IPS-18c (cell line): ENCODE measurements around the gene THBS2.
"Not testable (repeated sequence)": the region's sequence is repeated elsewhere in the genome, so short reads cannot be mapped to it uniquely, and the experiment has no call there.

Source experiments
- H3K4me3 ChIP-seq: 2 replicates; pipeline ENCODE4 v1.7.0; 2013; ENCODE audit warnings: low read depth, mild to moderate bottlenecking, low read length, moderate library complexity; ENCODE audit not compliant: insufficient read depth
- H3K9me3 ChIP-seq: one replicate; pipeline ENCODE4 v1.6.1; 2013; ENCODE audit warnings: mild to moderate bottlenecking, low read length, moderate library complexity; ENCODE audit not compliant: control insufficient read depth, insufficient read depth

Gene THBS2

GRCh38 chr6:169225887-169226286, 27.8 kb downstream of the THBS2 start:
- Histone ChIP-seq H3K9me3 (peaks cover 2% of the 10 kb centered on the region), H3K4me3 (no peak overlapping the region)

- H3K4me3 ChIP-seq, result no peak overlapping the region
- H3K9me3 ChIP-seq, result peaks cover 2% of the 10 kb centered on the region
Measured at GRCh38 chr6:169225131-169225576, 28.5 kb downstream of the THBS2 start.

GRCh38 chr6:169224716-169225115, 28.9 kb downstream of the THBS2 start:
- H3K9me3 ChIP-seq, result peaks cover 2% of the 10 kb centered on the region
- H3K4me3 ChIP-seq, result no peak overlapping the region

- H3K4me3 ChIP-seq, result no peak overlapping the region
- H3K9me3 ChIP-seq, result peaks cover 2% of the 10 kb centered on the region
Measured at GRCh38 chr6:169224185-169224695, 29.4 kb downstream of the THBS2 start.

GRCh38 chr6:169223006-169223405, 30.6 kb downstream of the THBS2 start:
- H3K9me3 ChIP-seq, result peaks cover 2% of the 10 kb centered on the region
- H3K4me3 ChIP-seq, result no peak overlapping the region

GRCh38 chr6:169222126-169222525, 31.5 kb downstream of the THBS2 start:
- H3K4me3 ChIP-seq, result no peak overlapping the region; the same call in 1 of the 2 replicates
- no peaks in the 10 kb centered on the region for H3K9me3 ChIP-seq

GRCh38 chr6:169221264-169221663, 32.4 kb downstream of the THBS2 start:
- H3K4me3 ChIP-seq, result no peak overlapping the region
- no peaks in the 10 kb centered on the region for H3K9me3 ChIP-seq

- no peak overlapping the region for H3K4me3 ChIP-seq
- no peaks in the 10 kb centered on the region for H3K9me3 ChIP-seq
Measured at GRCh38 chr6:169220068-169220964, 33.3 kb downstream of the THBS2 start.

- no peak overlapping the region for H3K4me3 ChIP-seq
Measured at GRCh38 chr6:169217972-169218371, 35.7 kb downstream of the THBS2 start.

GRCh38 chr6:169216830-169217229, 36.8 kb downstream of the THBS2 start:
- H3K4me3 ChIP-seq, result no peak overlapping the region
- H3K9me3 ChIP-seq, result no peaks in the 10 kb centered on the region

More at GRCh38 chr6:169217972-169218371, 35.7 kb downstream of the THBS2 start:
- no peaks in the 10 kb centered on the region for H3K9me3 ChIP-seq

- H3K9me3 ChIP-seq, result no peaks in the 10 kb centered on the region
- no peak overlapping the region for H3K4me3 ChIP-seq
Measured at GRCh38 chr6:169215201-169215681, 38.4 kb downstream of the THBS2 start.

GRCh38 chr6:169214789-169215188, 38.9 kb downstream of the THBS2 start:
- H3K9me3 ChIP-seq, H3K4me3 ChIP-seq: not testable (repeated sequence)

- no peak overlapping the region for H3K4me3 ChIP-seq
- no peaks in the 10 kb centered on the region for H3K9me3 ChIP-seq
Measured at GRCh38 chr6:169213814-169214520, 39.7 kb downstream of the THBS2 start.

- no peaks in the 10 kb centered on the region for H3K9me3 ChIP-seq
- peak overlapping the region; percentile 38 for H3K4me3 ChIP-seq
Measured at GRCh38 chr6:169212897-169213813, 40.5 kb downstream of the THBS2 start.

GRCh38 chr6:169212436-169212835, 41.2 kb downstream of the THBS2 start:
- H3K9me3 ChIP-seq, result no peaks in the 10 kb centered on the region
- H3K4me3 ChIP-seq, result no peak overlapping the region

- H3K9me3 ChIP-seq, result no peaks in the 10 kb centered on the region
- H3K4me3 ChIP-seq, result no peak overlapping the region
Measured at GRCh38 chr6:169211881-169212280, 41.8 kb downstream of the THBS2 start.

GRCh38 chr6:169210611-169211010, 43.0 kb downstream of the THBS2 start:
- Histone ChIP-seq H3K9me3 (no peaks in the 10 kb centered on the region), H3K4me3 (no peak overlapping the region)
